ENCODE measurements around the gene ZBTB5.
A peak's percentile ranks its signal among the peaks of the same experiment; 100 is the strongest.
"Not testable (repeated sequence)": the region's sequence is repeated elsewhere in the genome, so short reads cannot be mapped to it uniquely, and the experiment has no call there.

The ZBTB5 gene

GRCh38 chr9:37465249-37466036, at the start of gene ZBTB5:
ZBTB5 (minus strand) TSS chr9:37465450; CDS start chr9:37442551, 22,899 bp downstream.
- DNase-seq: peak; percentile 98

GRCh38 chr9:37514999-37515398, 49.7 kb upstream of the ZBTB5 start:
- no peak for DNase-seq

GRCh38 chr9:37514415-37514814, 49.2 kb upstream of the ZBTB5 start:
- DNase-seq: not testable (repeated sequence)

GRCh38 chr9:37512437-37512836, 47.2 kb upstream of the ZBTB5 start:
- no peak for DNase-seq

- DNase-seq: no peak
These were observed 46.1 kb upstream of the ZBTB5 start for GRCh38 chr9:37511016-37512010.

GRCh38 chr9:37510053-37510452, 44.8 kb upstream of the ZBTB5 start:
- DNase-seq: not testable (repeated sequence)

- DNase-seq: no peak
These were observed 44.3 kb upstream of the ZBTB5 start for GRCh38 chr9:37509536-37509935.

- no peak for DNase-seq
These were observed 43.6 kb upstream of the ZBTB5 start for GRCh38 chr9:37508834-37509206.

- DNase-seq: no peak
These were observed 43.0 kb upstream of the ZBTB5 start for GRCh38 chr9:37508135-37508833.

GRCh38 chr9:37507566-37508134, 42.4 kb upstream of the ZBTB5 start:
- no peak for DNase-seq

GRCh38 chr9:37504605-37505004, 39.4 kb upstream of the ZBTB5 start:
- DNase-seq: no peak

- no peak for DNase-seq
These were observed 38.5 kb upstream of the ZBTB5 start for GRCh38 chr9:37503736-37504135.

- no peak for DNase-seq
These were observed 36.8 kb upstream of the ZBTB5 start for GRCh38 chr9:37501957-37502596.

GRCh38 chr9:37499297-37499696, 34.0 kb upstream of the ZBTB5 start:
- no peak for DNase-seq

GRCh38 chr9:37498457-37498856, 33.2 kb upstream of the ZBTB5 start:
- no peak for DNase-seq

- no peak for DNase-seq
These were observed 32.1 kb upstream of the ZBTB5 start for GRCh38 chr9:37497320-37497719.

- DNase-seq: no peak
These were observed 30.8 kb upstream of the ZBTB5 start for GRCh38 chr9:37496020-37496419.

- no peak for DNase-seq
These were observed 30.3 kb upstream of the ZBTB5 start for GRCh38 chr9:37495571-37495970.

GRCh38 chr9:37491939-37492338, 26.7 kb upstream of the ZBTB5 start:
- no peak for DNase-seq

GRCh38 chr9:37486616-37487548, 21.6 kb upstream of the ZBTB5 start:
- no peak for DNase-seq

- no peak for DNase-seq
These were observed 21.0 kb upstream of the ZBTB5 start for GRCh38 chr9:37486256-37486615.
